COLO668 (cell line): ENCODE data around the gene NIFK.
"Not testable (repeated sequence)": the region's sequence is repeated elsewhere in the genome, so short reads cannot be mapped to it uniquely, and the experiment has no call there.

Source experiments
- DNase-seq: peaks from one replicate; lab custom pipeline; 2025; ENCODE audit not compliant: unreplicated experiment; lab: John Stamatoyannopoulos, UW

The NIFK gene

GRCh38 chr2:121734544-121734943 lies 2.1 kb downstream of the NIFK start:
- DNase-seq = not testable (repeated sequence)

GRCh38 chr2:121731366-121731765 lies 5.3 kb downstream of the NIFK start:
- no peak for DNase-seq

- no peak for DNase-seq
Observed at GRCh38 chr2:121727950-121728349, 8.7 kb downstream of the NIFK start.

- no peak for DNase-seq
Observed at GRCh38 chr2:121727332-121727731, 9.3 kb downstream of the NIFK start.

- no peak for DNase-seq
Observed at GRCh38 chr2:121723316-121723715, 13.4 kb downstream of the NIFK start.

- no peak for DNase-seq
Observed at GRCh38 chr2:121722479-121722878, 14.2 kb downstream of the NIFK start.

- no peak for DNase-seq
Observed at GRCh38 chr2:121721926-121722325, 14.7 kb downstream of the NIFK start.

- no peak for DNase-seq
Observed at GRCh38 chr2:121717529-121717928, 19.1 kb downstream of the NIFK start.

- DNase-seq = no peak
Observed at GRCh38 chr2:121716126-121716525, 20.5 kb downstream of the NIFK start.

GRCh38 chr2:121711481-121711880 lies 25.2 kb downstream of the NIFK start:
- DNase-seq = not testable (repeated sequence)

GRCh38 chr2:121710470-121711170 lies 26.1 kb downstream of the NIFK start:
- no peak for DNase-seq

GRCh38 chr2:121709776-121710469 lies 26.8 kb downstream of the NIFK start:
- DNase-seq = no peak

- peak; percentile 49 for DNase-seq
Observed at GRCh38 chr2:121707920-121708361, 28.7 kb downstream of the NIFK start.

GRCh38 chr2:121707344-121707919 lies 29.2 kb downstream of the NIFK start:
- DNase-seq = peak; percentile 48

GRCh38 chr2:121705958-121706357 lies 30.7 kb downstream of the NIFK start:
- DNase-seq = no peak

- no peak for DNase-seq
Observed at GRCh38 chr2:121705390-121705789, 31.3 kb downstream of the NIFK start.

- DNase-seq = not testable (repeated sequence)
Observed at GRCh38 chr2:121701761-121702160, 34.9 kb downstream of the NIFK start.

- DNase-seq = peak; percentile 56
Observed at GRCh38 chr2:121699421-121700333, 37.0 kb downstream of the NIFK start.

GRCh38 chr2:121698318-121698930 lies 38.3 kb downstream of the NIFK start:
- DNase-seq = no peak

- DNase-seq = no peak
Observed at GRCh38 chr2:121697108-121697631, 39.5 kb downstream of the NIFK start.
